Stimulated activated CD8-positive, alpha-beta memory T cell treated with anti-CD3 and anti-CD28 coated beads, Interleukin-7, amount 100 ng/mL, for 4 hours (primary cell): ENCODE data around the gene ABR.
A peak's percentile ranks its signal among the peaks of the same experiment; 100 is the strongest.

ENCODE experiments used
- DNase-seq, 2 donors: peaks; one replicate each; pipeline ENCODE4 v3.0.0-alpha.2; 2020; ENCODE audit warnings: low read depth in 2 of 2

Gene ABR

DNA sequence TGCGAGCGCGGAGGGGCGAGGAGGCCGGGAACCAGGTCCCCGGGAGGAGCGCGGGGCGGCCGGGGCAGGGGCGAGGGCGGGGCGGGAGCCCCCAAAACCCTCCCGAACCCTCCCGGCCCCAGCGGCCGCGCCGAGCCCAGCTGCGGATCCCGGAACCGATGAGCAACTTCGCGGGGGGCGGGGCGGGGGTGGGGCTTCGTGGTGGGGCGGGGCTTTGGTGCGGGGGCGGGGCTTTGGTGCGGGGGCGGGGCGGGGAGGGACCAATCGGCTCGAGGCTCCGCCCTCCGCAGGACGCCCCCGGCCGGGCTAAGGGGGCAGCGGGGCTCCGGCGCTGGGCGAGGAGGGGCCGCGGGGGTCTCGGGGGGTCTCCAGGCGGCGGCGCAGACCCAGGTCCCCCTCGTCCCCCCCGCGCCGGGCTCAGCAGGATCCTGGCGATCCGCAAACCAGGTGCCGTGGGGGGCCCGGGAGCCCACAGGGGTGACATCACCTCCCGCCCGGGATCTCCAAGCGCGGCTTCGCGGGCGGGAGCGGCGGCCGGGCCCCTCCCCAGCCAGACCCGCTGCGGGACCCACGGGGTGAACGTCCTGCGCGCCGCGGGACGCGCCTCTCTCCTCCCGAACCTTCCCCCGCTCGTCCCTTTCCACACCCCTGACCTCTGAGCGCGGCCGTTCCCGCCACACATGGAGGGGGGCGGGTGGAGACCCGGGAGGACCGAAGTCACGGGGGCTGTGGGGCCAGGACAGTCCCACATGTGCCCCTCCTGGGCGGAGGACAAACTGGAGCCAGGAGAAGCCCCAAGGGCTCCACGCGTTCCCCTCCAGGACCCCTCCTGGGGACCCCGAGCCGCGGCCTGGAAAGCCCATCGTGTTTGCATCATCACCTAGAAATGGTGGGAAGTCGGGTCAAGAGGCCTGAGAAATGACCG lies at the start of gene ABR:
TSS of gene ABR (minus strand) at position 164 of the 925 bp plus-strand sequence. CDS start 254 bp downstream, outside the sequence.
- peak; percentile 33 to 60 for DNase-seq

DNA sequence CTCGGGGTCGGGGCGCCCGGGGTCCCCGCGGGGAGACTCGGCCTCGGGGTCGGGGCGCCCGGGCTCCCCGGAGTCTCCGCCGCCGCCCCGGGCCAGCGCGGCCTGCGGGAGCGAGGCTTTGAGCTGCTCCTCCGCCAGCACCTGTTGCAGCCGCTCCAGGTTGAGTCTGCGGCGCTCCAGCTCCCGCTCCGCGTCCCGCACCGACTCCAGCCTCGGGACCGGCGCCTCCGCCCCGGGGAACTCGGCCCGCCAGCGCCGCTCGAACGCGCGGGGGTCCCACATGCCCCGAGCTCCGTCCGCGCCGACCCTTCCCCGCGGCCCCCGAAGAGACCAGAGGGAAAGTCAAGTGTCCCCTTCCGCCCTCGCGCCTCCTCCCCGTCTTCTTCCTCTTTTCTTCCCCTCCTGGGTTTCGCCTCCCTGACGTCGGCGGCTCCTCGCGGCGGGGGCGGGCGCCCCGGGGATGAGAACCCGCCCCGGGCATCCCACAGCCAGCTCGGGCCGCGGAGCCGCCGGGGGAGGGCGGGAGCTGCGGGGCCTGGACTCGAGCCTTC lies 49.6 kb upstream of the ABR start:
- DNase-seq, result peak in 1 of 2 donors; percentile 46

DNA sequence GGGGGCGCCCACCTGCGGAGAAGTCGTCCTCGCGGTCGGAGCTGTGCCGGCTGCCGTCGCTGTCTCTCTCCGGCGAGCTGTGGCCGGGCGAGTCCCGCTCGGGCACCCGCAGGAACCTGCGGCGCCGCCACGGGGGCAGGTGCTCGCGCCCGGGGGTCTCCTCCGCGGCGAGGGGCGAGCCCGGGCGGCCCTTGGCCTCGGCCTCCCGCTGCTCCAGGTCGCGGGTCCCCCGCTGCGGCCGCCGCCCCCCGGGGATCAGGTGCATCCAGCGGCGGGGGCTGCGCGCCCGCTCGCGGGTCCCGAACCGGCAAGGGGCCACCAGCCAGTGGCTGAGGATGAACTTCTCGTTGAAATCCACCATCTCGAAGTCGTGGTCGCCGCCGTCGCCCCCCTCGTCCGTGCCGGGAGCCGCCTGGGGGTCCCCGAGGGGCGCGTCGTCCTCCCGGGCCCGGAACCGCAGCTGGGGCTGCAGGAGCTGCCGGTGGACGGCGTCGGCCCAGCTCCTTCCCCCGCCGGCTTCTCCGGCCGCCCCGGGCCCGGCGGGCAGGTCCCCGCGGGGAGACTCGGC lies 49.1 kb upstream of the ABR start:
- DNase-seq, result no peak

DNA sequence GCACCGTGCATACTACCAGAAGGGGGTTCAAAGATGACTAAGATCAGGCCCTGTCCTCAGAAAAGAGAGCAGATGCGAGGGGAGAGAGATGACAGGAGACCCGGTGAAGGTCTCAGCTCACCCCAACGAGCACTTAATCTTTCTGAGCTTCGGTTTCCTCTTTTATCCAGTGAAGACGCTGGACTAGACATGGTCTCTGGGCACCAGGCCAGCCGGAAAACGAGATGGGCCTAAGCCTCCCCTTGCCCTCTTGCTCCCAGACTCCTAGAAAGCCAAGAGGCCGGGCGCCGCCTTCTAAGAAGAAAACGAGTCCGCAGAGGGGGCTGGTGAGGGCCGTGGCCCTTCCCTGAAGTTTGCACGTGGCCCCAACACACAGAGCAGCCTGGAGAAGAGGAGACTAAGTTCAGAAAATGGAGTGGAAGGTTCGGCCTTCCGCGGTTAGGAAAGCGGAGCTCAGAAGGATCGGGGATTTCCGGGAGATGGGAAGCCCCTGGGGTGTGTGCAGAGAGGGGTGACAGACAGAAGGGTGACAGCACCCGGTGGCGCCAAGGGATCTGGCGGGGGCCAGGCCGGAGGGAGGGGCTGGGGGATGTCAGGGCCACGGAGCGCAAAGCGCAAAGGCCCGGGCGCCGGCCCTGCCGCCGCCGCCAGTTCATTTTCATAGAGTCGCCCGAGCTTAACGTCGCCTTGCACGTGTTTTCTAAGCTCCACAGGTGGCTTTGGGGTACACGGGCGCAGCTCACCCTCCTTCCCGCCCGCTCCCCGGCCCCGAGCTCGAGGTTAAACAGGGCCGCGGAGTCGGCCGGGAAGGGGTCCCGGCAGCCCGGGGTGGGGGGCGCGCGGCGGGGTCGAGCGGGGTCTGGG lies 48.4 kb upstream of the ABR start:
- peak in 1 of 2 donors; percentile 12 for DNase-seq

DNA sequence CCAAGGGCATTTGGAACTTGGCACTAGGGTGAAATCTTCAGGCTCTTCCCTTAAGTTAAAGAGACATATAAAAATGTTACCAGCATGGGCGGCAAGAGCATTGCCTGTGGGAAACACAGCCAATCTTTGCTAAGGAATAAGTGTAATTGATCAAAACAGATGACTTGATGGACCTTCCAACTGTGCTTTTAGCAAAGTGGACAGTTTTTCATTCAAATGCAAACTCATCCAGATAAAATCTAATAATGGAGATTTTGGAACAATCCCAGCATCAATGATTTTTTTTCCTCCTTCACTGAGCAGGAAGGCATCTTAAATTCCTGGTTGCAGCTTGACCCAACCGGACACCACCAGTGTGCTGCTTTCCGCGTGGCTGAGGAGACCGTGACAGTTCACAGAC lies 47.6 kb upstream of the ABR start:
- no peak for DNase-seq

DNA sequence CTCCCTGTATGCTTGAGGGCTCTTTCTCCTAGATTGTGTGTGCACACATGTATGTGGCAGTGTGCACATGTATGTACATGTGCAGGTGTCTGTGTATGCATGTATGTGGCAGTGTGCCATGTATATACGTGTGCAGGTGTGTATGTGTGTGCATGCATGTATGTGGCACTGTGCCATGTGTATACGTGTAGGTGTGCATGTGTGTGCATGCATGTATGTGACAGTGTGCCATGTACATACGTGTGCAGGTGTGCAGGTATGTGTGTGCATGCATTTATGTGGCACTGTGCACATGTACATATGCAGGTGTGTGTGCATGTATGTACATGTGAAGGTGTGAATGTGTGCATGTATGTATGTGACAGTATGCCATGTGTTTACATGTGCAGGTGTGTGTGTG lies 46.5 kb upstream of the ABR start:
- DNase-seq, result no peak

DNA sequence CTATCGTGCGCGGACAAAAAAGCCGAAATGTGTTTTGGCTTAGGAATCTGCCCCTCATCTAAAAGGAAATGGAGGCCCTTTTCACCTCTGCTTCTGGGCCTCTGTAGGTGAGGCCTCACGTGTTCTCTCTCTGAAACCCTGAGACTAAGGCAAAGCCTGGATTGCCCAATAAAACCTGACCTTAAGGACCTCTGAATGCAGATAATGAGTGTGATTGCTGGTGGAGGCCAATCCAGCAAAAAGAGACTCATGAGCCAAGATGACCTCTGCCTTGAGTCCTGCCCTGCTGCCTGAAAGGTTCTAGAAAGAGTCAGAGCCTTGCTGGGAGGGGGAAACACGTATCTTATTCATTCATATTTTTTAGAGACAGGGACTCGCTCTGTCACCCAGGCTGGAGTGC lies 44.5 kb upstream of the ABR start:
- DNase-seq, result no peak

DNA sequence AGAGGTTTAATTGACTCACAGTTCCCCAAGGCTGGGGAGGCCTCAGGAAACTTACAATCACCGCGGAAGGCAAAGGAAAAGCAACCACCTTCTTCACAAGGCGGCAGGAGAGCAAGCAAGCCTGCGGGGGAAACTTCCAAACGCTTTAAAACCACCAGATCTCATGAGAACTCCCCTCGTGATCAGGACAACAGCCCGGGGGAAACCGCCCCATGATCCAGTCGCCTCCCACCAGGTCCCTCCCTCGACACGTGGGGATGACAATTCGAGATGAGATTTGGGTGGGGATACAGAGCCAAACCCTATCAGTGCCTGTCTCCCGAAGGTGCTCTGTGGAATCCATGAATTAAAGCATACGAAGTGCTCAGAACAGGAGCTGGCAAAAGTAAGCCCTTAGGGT lies 43.9 kb upstream of the ABR start:
- no peak for DNase-seq

DNA sequence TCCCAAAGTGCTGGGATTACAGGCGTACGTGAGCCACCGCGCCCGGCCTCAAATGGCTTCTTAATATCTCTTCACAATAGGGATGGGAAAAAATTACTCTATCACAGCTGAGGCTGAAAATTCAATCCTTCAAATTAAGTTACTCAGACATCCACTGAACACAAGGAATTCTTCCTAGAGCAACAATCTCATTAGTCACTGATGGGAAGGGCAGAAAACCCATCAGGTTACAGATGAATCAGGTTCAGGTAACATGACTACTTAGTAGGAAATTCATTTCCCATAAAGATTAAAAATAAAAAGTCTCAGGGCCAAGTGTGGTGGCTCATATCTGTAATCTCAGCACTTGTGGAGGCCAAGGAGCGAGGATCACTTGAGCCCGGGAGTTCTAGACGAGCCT lies 42.5 kb upstream of the ABR start:
- no peak for DNase-seq

DNA sequence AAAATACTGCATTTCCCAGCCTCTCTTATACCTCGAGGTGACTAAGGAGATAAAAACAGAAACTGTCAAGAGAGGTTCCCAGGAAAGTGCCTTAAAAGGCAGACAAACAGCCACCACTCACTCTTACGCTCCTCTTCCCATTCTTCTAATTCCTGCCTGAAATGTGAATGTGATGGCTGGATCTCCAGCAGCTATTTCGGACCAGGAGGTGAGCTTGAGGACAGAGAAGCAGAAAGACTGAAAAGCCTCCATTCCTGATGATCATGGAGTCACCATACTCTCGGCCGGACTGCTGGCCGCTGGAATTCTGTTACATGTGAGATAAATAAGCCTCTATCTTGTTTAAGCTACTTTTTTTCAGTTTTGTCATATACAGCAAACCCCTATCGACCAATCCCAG lies 41.4 kb upstream of the ABR start:
- no peak for DNase-seq

DNA sequence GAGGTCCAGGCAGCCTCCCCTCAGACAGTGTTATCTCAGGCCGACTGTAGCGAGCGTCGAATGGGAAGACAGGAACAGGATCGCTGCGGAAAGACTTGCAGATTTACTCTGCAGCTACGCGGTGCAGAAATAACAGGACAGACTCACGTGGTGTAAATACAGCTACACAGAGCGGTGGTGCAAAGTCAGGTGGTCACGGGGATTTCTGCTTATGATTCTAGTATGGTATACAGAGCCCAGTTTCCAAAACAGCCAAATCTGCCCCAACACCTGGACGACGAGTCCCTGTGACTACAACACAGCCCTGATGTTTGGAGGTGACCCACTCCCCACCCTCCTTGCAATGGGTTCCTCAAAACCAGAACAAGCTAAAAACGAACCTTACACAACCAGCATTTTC lies 40.6 kb upstream of the ABR start:
- DNase-seq, result no peak

DNA sequence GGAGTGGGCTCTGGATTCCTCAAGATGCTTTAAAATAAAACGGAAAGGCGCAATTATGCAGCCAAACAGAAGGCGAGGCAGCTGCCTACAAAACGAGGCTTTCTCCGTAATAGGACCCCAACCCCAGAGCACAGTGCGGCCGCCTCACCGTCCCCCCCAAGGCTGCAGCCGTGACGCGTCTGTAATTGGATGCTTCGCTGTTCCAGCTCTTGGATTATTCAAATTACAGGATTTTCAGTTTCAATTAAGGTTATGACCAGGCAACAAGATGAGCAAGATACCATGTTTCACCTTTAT lies 37.3 kb upstream of the ABR start:
- no peak for DNase-seq

DNA sequence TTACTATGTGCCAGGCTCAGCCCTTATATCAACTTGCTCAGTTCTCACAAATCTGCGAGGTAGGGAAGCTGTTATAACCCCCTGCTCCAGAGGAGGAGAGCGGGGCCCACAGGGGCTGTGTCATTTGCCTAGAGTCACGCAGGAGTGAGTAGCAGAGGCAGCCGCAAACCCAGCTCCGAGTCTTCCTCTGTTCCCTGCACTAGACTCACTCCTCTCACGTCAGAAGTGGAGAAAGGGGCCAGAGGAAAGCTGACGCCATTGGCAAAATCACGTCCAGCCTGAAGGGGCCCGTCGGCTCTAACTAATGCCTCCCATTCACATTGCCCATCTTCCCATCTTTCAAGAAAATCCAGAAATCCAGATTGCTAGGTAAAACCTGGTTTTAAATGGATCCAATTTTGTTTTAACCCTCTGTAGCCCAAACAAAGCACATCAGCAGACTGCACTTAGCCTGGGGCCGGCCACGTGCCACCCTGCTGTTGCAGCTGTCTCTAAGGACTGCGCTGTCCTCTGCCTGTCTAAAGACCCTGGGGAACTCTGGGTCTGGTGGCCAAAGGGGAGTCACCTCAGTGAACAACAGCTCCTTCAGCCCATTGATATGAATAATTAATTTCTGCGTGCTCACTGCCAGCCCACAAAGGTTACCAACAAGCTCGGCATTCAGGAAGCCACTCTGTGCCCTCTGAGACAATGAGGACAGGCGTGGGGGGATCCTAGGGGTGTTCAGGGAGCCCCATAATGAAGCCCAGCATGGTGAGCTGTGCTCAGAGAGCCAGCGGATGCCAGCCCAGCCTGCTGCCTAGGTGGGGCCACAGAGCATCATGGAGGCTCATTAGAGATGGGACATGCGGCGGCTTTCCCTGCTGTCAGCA lies 36.7 kb upstream of the ABR start:
- no peak for DNase-seq

DNA sequence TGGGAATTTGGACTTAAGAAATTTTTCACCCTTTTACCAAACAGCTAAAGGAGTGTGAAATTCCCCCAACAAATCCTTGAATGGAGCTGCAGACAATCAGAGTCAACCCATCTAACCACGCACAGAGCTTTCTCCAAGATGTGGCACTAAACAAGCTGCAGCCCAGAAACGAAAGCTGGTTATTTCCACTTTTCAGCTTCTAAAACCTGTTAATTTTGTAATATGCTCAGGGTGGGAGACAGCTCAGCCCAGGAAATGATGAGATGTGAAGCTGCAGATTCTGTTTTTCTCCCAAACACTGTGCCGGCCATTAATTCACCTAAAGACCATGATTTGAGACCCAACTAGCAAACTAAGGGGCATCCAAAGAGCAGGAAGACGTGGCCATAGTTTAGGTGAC lies 33.2 kb upstream of the ABR start:
- no peak for DNase-seq

DNA sequence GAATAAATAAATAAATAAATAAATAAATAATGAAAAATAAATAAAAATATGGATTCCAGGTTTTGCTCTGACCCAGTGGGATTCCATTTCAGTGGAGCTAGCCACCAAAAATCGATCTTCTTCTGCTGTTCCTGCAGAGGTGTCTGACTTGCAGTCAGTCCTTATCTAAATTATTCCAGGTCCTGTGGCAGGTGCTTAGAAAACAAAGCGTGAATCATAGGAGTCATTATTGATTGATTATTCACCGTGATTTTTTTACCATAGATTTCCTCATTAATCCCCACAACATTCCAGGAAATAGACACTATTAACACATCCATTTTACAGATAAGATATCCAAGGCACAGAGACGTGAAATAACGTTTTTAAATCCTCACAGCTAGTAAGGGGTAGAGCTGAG lies 31.5 kb upstream of the ABR start:
- DNase-seq, result no peak

DNA sequence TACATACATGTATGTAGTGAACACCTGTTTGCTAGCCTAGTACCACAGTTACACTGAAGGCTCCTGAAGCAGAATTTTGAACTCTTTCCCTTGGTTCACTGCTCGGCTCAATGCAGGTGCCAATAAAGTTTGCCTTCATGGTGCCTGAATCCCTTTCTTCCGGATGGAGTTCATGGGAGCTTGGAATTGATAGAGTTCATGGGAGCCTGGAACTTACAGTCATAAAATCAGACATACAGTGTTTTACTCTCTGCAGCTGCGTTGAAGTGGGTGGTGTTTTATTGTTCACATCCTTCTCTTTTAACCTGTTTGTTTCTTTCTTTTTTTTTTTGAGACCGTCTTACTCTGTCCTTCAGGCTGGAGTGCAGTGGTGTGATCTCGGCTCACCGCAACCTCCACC lies 29.2 kb upstream of the ABR start:
- no peak for DNase-seq

DNA sequence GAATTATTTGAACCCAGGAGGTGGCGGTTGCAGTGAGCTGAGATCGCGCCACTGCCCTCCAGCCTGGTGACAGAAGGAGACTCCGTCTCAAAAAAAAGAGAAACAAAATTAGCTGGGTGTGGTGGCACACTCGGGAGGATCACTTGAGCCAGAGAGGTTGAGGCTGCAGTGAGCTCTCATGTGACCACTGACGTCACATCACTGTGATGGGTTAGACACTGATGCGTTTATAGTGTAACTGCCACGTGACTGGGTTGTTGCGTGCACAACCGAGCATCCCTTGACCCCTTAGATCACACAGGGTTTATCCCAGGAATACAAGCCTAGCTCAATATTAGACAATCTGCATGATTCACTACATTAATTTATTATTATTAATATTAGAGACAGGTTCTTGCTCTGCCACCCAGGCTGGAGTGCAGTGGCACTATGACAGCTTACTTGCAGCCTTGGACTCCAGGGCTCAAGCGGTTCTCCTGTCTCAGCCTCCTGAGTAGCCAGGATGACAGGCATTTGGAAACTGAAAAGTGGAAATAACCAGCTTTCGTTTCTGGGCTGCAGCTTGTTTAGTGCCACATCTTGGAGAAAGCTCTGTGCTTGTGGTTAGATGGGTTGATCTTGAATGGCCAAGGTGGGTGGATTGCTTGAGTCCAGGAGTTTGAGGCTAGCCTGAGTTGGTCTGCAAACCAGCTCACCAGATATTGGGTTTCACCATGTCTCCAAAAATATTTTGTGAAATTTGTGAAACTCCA lies 26.4 kb upstream of the ABR start:
- DNase-seq, result no peak

DNA sequence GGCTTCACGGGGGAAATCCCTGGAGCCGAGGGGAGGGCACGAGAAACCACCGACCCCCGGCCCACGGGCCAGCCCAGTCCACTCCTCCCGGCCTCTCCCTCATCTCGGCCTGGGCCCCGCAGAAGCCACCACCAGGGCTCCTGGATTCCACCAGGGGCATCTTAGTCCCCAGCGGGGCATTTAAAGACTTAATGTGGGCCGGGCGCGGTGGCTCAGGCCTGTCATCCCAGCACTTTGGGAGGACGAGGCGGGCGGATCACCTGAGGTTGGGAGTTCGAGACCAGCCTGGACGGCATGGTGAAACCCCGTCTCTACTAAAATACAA lies 24.1 kb upstream of the ABR start:
- DNase-seq, result no peak

DNA sequence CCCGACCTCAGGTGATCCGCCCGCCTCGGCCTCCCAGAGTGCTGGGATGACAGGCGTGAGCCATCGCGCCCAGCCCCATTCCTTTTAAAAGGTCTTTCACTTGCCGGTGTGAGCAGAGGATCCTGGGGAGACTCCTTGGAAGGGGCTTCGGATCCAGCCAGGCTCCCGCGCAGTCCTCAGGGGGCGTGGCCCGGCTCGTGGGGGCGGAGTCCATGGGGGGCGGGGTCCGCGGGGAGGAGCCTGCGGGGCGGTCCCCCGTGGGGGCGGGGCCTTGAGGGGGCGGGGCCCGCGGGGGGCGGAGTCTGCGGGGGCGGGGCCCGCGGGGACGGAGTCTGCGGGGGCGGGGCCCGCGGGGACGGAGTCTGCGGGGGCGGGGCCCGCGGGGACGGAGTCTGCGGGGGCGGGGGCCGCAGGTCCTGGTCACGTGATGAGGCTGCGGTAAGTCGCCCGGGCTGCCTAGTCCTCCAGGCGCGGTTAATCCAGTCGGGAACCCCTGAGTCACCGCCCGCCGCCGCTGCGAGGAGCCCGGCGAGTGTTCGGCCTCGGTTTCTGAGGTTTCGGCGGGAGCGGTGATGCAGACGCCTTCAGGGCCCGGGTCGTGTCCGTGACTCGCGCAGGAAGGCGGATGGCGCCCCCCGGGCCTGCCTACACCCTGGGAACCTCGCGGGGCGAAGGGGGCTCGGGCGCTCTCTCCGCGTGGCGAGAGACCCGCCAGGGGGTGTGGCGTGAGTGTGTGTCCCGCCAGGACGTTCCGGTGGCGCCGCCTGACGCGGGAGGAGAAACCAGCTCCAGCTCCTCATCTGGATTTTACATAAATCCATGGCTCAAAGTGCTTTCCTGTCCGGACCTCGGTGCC lies 23.6 kb upstream of the ABR start:
- peak; percentile 36 to 46 for DNase-seq

DNA sequence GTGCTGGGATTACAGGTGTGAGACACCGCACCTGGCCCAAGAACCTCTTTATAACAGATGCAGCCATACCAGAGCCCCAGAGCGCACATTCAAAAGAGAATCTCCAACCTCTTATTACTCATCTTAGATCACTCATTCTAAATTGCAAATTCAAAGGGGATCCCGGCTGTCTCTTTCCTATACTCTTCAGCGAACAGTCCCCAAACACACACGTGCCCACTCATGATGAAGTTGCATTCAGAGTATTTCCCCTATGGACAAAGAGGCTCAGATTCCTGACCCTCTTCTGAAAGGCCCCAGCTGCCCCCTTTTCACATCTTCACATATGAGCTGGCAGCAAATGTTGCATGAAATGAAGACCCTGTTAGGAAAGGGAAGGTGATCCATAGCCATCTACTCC lies 22.5 kb upstream of the ABR start:
- DNase-seq, result no peak
